ENCODE data around the gene TMPRSS9.

GRCh38 chr19:2411709-2412108, 51.6 kb downstream of the TMPRSS9 start:
- TF ChIP-seq, protein P1, sequence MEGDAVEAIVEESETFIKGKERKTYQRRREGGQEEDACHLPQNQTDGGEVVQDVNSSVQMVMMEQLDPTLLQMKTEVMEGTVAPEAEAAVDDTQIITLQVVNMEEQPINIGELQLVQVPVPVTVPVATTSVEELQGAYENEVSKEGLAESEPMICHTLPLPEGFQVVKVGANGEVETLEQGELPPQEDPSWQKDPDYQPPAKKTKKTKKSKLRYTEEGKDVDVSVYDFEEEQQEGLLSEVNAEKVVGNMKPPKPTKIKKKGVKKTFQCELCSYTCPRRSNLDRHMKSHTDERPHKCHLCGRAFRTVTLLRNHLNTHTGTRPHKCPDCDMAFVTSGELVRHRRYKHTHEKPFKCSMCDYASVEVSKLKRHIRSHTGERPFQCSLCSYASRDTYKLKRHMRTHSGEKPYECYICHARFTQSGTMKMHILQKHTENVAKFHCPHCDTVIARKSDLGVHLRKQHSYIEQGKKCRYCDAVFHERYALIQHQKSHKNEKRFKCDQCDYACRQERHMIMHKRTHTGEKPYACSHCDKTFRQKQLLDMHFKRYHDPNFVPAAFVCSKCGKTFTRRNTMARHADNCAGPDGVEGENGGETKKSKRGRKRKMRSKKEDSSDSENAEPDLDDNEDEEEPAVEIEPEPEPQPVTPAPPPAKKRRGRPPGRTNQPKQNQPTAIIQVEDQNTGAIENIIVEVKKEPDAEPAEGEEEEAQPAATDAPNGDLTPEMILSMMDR (IDR thresholded peaks at IDR 0.05) = no peak
- no peak for TF ChIP-seq POLR2A (IDR thresholded peaks at IDR 0.05)
